SK-N-SH (cell line): ENCODE results near the gene CIB4. TPM values are rescaled to one million over a fixed set of nuclear protein-coding genes. Genes with fewer than 3 reads are reported as not detected.

Source experiments
- CTCF ChIA-PET: fragments of 300-600, 350-600 bp; formaldehyde crosslinking; extraction: SDS; loops from one replicate; lab custom pipeline; 2021; lab: Yijun Ruan, JAX
- POLR2A ChIA-PET: fragments of 350-600 bp; sonication (Branson Sonifier 250); formaldehyde crosslinking; extraction: SDS; loops from one replicate; lab custom pipeline; 2020; ENCODE audit warnings: antibody characterized with exemption, inconsistent platforms; lab: Yijun Ruan, JAX
- DNase-seq: peaks from one replicate; pipeline ENCODE4 v3.0.0; 2012
- H2AFZ ChIP-seq: fragments of 200-600 bp; sonication (generic); 2 replicates; pipeline ENCODE4 v1.8.1; 2016; ENCODE audit warnings: antibody characterized with exemption, mild to moderate bottlenecking, low read depth
- H3F3A ChIP-seq: fragments of 200-600 bp; sonication (generic); replicated peaks from 2 replicates; pipeline ENCODE3; 2016; ENCODE audit warnings: antibody characterized with exemption, mild to moderate bottlenecking; ENCODE audit not compliant: insufficient read depth
- H3K27ac ChIP-seq, 2 experiments: fragments of 200-500 bp in 1 of 2; fragments of 200-600 bp in 1 of 2; sonication (Bioruptor generic) in 1 of 2; sonication (generic), shearing (Covaris generic) in 1 of 2; 2 replicates each; pipeline versions ENCODE4 v1.5.1 to v1.6.1; 2014 to 2016; ENCODE audit warnings: low read depth in 2 of 2, inconsistent platforms in 1 of 2, low read length in 1 of 2, mild to moderate bottlenecking in 1 of 2, mixed read lengths in 1 of 2
- H3K27me3 ChIP-seq: fragments of 200-600 bp; sonication (generic), shearing (Covaris generic); 2 replicates; pipeline ENCODE4 v1.6.1; 2016; ENCODE audit warnings: mixed run types; ENCODE audit not compliant: insufficient read depth
- H3K36me3 ChIP-seq, 2 experiments: fragments of 200-500 bp in 1 of 2; fragments of 200-600 bp in 1 of 2; sonication (Bioruptor generic) in 1 of 2; sonication (generic) in 1 of 2; replicated peaks in 1 of 2; 2 replicates each; pipeline versions ENCODE3 to v1.5.1; 2014 to 2016; ENCODE audit warnings: low read length in 1 of 2, mild to moderate bottlenecking in 1 of 2; ENCODE audit not compliant: insufficient read depth in 2 of 2, control insufficient read depth in 1 of 2
- H3K4me1 ChIP-seq, 2 experiments: fragments of 200-500 bp in 1 of 2; fragments of 200-600 bp in 1 of 2; sonication (Bioruptor generic) in 1 of 2; sonication (generic), shearing (Covaris generic) in 1 of 2; 2 replicates each; pipeline versions ENCODE4 v1.5.1 to v1.6.1; 2014 to 2016; ENCODE audit warnings: low read depth in 1 of 2, low read length in 1 of 2, mixed run types in 1 of 2; ENCODE audit not compliant: insufficient read depth in 2 of 2, control insufficient read depth in 1 of 2
- H3K4me2 ChIP-seq: fragments of 200-600 bp; sonication (generic), shearing (Covaris generic); 2 replicates; pipeline ENCODE4 v1.6.1; 2017; ENCODE audit warnings: mixed run types
- H3K4me3 ChIP-seq, 2 experiments: fragments of 200-500 bp in 1 of 2; fragments of 200-600 bp in 1 of 2; sonication (Bioruptor generic) in 1 of 2; sonication (generic), shearing (Covaris generic) in 1 of 2; 2 replicates each; pipeline versions ENCODE4 v1.5.1 to v1.8.1; 2014 to 2016; ENCODE audit warnings: low read depth in 2 of 2, inconsistent platforms in 1 of 2, low read length in 1 of 2, mild to moderate bottlenecking in 1 of 2, mixed read lengths in 1 of 2, moderate library complexity in 1 of 2
- H3K79me2 ChIP-seq: fragments of 200-600 bp; sonication (generic); 2 replicates; pipeline ENCODE4 v1.8.1; 2017; ENCODE audit warnings: mild to moderate bottlenecking; ENCODE audit not compliant: insufficient read depth
- H3K9ac ChIP-seq: fragments of 200-600 bp; sonication (generic); 2 replicates; pipeline ENCODE4 v1.6.1; 2017; ENCODE audit warnings: mixed run types
- H3K9me2 ChIP-seq: fragments of 200-600 bp; sonication (generic); 2 replicates; pipeline ENCODE4 v1.6.1; 2017; ENCODE audit warnings: mixed run types
- H3K9me3 ChIP-seq: fragments of 200-600 bp; sonication (generic); 2 replicates; pipeline ENCODE4 v1.6.1; 2017; ENCODE audit warnings: mixed run types, mild to moderate bottlenecking, moderate library complexity
- H4K20me1 ChIP-seq: fragments of 200-600 bp; sonication (generic); 2 replicates; pipeline ENCODE4 v1.6.1; 2017; ENCODE audit warnings: mild to moderate bottlenecking, mixed run types; ENCODE audit not compliant: insufficient read depth
- CHD2 ChIP-seq: fragments of 150-350 bp; IDR thresholded peaks from 2 replicates; pipeline ENCODE4 v1.6.1; 2018; ENCODE audit warnings: low read length; ENCODE audit not compliant: partially characterized antibody
- EP300 ChIP-seq, 2 experiments: IDR thresholded peaks; 2 replicates each; pipeline versions ENCODE4 v1.4.0 to v1.6.1; 2012; ENCODE audit warnings: borderline replicate concordance in 1 of 2, low read depth in 1 of 2, low read length in 1 of 2
- FOXJ3 ChIP-seq: sonication (generic); formaldehyde crosslinking; IDR thresholded peaks from 2 replicates; pipeline ENCODE4 v1.5.1; 2020; ENCODE audit warnings: mild to moderate bottlenecking, missing genetic modification reagents
- GATA2 ChIP-seq: sonication (generic); formaldehyde crosslinking; IDR thresholded peaks from 2 replicates; pipeline ENCODE4 v1.5.0; 2020; ENCODE audit warnings: mild to moderate bottlenecking, missing genetic modification reagents
- JUND ChIP-seq: IDR thresholded peaks from 2 replicates; pipeline ENCODE4 v1.4.0; 2012
- MEF2A ChIP-seq: IDR thresholded peaks from 2 replicates; pipeline ENCODE4 v1.4.0; 2012; ENCODE audit warnings: low read depth, borderline replicate concordance
- MXI1 ChIP-seq: IDR thresholded peaks from 2 replicates; pipeline ENCODE4 v1.6.1; 2012; ENCODE audit warnings: mild to moderate bottlenecking, low read depth, low read length, improper control_type of control experiment
- POLR2AphosphoS5 ChIP-seq: IDR thresholded peaks from 2 replicates; pipeline ENCODE4 v1.6.1; 2012; ENCODE audit warnings: low read depth, low read length
- RAD21 ChIP-seq: IDR thresholded peaks from 2 replicates; pipeline ENCODE4 v1.6.1; 2012; ENCODE audit warnings: mild to moderate bottlenecking, low read length
- RCOR1 ChIP-seq: fragments of 150-350 bp; IDR thresholded peaks from 2 replicates; pipeline ENCODE4 v1.6.1; 2017; ENCODE audit warnings: antibody characterized with exemption, low read length
- RFX5 ChIP-seq: IDR thresholded peaks from 2 replicates; pipeline ENCODE4 v1.6.1; 2012; ENCODE audit warnings: mild to moderate bottlenecking, improper control_type of control experiment, low read length
- RXRA ChIP-seq: IDR thresholded peaks from 2 replicates; pipeline ENCODE4 v1.4.0; 2012; ENCODE audit warnings: low read depth, mild to moderate bottlenecking, borderline replicate concordance
- SMC3 ChIP-seq: IDR thresholded peaks from 2 replicates; pipeline ENCODE4 v1.6.1; 2012; ENCODE audit warnings: low read depth, low read length, improper control_type of control experiment
- WGBS: methylation state at CpG from one replicate; pipeline ENCODE4 v1.1.6; 2017; ENCODE audit warnings: low lambda C conversion rate; 5-methylcytosine and 5-hydroxymethylcytosine counted together
- polyA plus RNA-seq, 3 experiments: library from polyadenylated mRNA; depleted of rRNA; stranded (reverse); fragments of >200 nt; gene quantifications; 2 replicates each; pipeline ENCODE4 v1.2.3, GENCODE V29; 2012
- TF ChIP-seq, protein P1 (sequence below): IDR thresholded peaks from 2 replicates; pipeline ENCODE4 v1.6.1; 2012; ENCODE audit warnings: mild to moderate bottlenecking, low read depth, low read length, moderate library complexity
- TF ChIP-seq, protein P2 (sequence below): fragments of 200-600 bp; sonication (generic); IDR thresholded peaks from 2 replicates; pipeline ENCODE4 v1.6.1; 2017; ENCODE audit warnings: antibody characterized with exemption, mild to moderate bottlenecking, moderate library complexity
- TF ChIP-seq, protein P3 (sequence below): IDR thresholded peaks from 2 replicates; pipeline ENCODE4; 2012
- TF ChIP-seq, protein P4 (sequence below): IDR thresholded peaks from 2 replicates; pipeline ENCODE4 v1.4.0; 2012; ENCODE audit warnings: low read depth, borderline replicate concordance
- TF ChIP-seq, protein P5 (sequence below): IDR thresholded peaks from 2 replicates; pipeline ENCODE4 v1.4.0; 2012; ENCODE audit warnings: low read depth, borderline replicate concordance

Gene CIB4
- polyA plus RNA-seq, 1 of the 3 experiments (the other 2 are of a cell fraction), result not detected

DNA sequence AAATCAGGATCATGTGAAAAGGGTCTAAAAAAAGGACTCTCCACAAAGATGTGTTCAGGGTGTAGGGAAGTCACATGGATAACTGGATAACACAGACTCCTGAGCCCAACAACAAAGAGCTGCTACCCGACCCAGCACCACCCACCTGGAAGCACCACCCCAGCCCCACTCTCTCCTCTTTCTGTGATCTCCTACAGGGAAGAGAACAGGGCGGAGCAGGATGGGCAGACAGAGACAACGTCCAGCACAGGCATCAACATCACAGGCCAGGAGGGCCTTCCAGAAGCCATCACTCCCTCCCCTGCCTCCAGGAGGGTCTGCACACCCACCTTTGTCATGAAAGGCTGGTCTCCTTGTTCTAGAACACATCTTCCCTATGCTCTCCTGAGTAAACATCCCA, 1.3 kb upstream of the CIB4 start:
- H3K9me3 ChIP-seq, result no peaks in the 10 kb centered on the region
- ChIA-PET CTCF (interaction anchor here (1.7 to 1.9 kb wide), 2 partner anchors 29 to 103 kb away, joined by 4 to 7 read pairs; no protein-coding TSS in a partner anchor), POLR2A (no interaction called here)
- DNase-seq, result no peak
- H3K27ac ChIP-seq, result no peak overlapping the region
- WGBS, result 54% methylated on average over 3 of the region's 3 CpGs
- H3K4me1 ChIP-seq, result peaks cover 0 to 11% of the 10 kb centered on the region in 2 experiments; a peak in 1 of 4 replicates
- H3F3A ChIP-seq, result no peaks in the 10 kb centered on the region
- no peaks in the 10 kb centered on the region for H3K36me3 ChIP-seq
- no peaks in the 10 kb centered on the region for H4K20me1 ChIP-seq
- no peak overlapping the region for H3K4me3 ChIP-seq
- no peaks in the 10 kb centered on the region for H3K9me2 ChIP-seq
- no peak overlapping the region for H3K4me2 ChIP-seq
- TF ChIP-seq, protein P1, sequence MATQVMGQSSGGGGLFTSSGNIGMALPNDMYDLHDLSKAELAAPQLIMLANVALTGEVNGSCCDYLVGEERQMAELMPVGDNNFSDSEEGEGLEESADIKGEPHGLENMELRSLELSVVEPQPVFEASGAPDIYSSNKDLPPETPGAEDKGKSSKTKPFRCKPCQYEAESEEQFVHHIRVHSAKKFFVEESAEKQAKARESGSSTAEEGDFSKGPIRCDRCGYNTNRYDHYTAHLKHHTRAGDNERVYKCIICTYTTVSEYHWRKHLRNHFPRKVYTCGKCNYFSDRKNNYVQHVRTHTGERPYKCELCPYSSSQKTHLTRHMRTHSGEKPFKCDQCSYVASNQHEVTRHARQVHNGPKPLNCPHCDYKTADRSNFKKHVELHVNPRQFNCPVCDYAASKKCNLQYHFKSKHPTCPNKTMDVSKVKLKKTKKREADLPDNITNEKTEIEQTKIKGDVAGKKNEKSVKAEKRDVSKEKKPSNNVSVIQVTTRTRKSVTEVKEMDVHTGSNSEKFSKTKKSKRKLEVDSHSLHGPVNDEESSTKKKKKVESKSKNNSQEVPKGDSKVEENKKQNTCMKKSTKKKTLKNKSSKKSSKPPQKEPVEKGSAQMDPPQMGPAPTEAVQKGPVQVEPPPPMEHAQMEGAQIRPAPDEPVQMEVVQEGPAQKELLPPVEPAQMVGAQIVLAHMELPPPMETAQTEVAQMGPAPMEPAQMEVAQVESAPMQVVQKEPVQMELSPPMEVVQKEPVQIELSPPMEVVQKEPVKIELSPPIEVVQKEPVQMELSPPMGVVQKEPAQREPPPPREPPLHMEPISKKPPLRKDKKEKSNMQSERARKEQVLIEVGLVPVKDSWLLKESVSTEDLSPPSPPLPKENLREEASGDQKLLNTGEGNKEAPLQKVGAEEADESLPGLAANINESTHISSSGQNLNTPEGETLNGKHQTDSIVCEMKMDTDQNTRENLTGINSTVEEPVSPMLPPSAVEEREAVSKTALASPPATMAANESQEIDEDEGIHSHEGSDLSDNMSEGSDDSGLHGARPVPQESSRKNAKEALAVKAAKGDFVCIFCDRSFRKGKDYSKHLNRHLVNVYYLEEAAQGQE, result no peak
- TF ChIP-seq JUND, result no peak
- no peak for TF ChIP-seq GATA2
- TF ChIP-seq RXRA, result no peak
- TF ChIP-seq SMC3, result no peak
- TF ChIP-seq RFX5, result no peak
- no peak for TF ChIP-seq EP300 (IDR thresholded peaks at IDR 0.05; ENCODE audit: borderline replicate concordance in 1 of 2, low read depth in 1 of 2, low read length in 1 of 2)
- TF ChIP-seq, protein P2, sequence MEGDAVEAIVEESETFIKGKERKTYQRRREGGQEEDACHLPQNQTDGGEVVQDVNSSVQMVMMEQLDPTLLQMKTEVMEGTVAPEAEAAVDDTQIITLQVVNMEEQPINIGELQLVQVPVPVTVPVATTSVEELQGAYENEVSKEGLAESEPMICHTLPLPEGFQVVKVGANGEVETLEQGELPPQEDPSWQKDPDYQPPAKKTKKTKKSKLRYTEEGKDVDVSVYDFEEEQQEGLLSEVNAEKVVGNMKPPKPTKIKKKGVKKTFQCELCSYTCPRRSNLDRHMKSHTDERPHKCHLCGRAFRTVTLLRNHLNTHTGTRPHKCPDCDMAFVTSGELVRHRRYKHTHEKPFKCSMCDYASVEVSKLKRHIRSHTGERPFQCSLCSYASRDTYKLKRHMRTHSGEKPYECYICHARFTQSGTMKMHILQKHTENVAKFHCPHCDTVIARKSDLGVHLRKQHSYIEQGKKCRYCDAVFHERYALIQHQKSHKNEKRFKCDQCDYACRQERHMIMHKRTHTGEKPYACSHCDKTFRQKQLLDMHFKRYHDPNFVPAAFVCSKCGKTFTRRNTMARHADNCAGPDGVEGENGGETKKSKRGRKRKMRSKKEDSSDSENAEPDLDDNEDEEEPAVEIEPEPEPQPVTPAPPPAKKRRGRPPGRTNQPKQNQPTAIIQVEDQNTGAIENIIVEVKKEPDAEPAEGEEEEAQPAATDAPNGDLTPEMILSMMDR, result no peak
- TF ChIP-seq POLR2AphosphoS5, result no peak
- TF ChIP-seq, protein P3, sequence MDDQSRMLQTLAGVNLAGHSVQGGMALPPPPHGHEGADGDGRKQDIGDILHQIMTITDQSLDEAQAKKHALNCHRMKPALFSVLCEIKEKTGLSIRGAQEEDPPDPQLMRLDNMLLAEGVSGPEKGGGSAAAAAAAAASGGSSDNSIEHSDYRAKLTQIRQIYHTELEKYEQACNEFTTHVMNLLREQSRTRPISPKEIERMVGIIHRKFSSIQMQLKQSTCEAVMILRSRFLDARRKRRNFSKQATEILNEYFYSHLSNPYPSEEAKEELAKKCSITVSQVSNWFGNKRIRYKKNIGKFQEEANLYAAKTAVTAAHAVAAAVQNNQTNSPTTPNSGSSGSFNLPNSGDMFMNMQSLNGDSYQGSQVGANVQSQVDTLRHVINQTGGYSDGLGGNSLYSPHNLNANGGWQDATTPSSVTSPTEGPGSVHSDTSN, result no peak
- TF ChIP-seq MEF2A, result no peak
- no peak for TF ChIP-seq CHD2
- TF ChIP-seq RCOR1, result no peak
- no peak for TF ChIP-seq RAD21
- TF ChIP-seq, protein P4, sequence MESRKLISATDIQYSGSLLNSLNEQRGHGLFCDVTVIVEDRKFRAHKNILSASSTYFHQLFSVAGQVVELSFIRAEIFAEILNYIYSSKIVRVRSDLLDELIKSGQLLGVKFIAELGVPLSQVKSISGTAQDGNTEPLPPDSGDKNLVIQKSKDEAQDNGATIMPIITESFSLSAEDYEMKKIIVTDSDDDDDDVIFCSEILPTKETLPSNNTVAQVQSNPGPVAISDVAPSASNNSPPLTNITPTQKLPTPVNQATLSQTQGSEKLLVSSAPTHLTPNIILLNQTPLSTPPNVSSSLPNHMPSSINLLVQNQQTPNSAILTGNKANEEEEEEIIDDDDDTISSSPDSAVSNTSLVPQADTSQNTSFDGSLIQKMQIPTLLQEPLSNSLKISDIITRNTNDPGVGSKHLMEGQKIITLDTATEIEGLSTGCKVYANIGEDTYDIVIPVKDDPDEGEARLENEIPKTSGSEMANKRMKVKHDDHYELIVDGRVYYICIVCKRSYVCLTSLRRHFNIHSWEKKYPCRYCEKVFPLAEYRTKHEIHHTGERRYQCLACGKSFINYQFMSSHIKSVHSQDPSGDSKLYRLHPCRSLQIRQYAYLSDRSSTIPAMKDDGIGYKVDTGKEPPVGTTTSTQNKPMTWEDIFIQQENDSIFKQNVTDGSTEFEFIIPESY, result no peak
- TF ChIP-seq, protein P5, sequence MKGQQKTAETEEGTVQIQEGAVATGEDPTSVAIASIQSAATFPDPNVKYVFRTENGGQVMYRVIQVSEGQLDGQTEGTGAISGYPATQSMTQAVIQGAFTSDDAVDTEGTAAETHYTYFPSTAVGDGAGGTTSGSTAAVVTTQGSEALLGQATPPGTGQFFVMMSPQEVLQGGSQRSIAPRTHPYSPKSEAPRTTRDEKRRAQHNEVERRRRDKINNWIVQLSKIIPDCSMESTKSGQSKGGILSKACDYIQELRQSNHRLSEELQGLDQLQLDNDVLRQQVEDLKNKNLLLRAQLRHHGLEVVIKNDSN, result no peak
- TF ChIP-seq MXI1, result no peak
- no peak for TF ChIP-seq FOXJ3
- H3K79me2 ChIP-seq, result no peaks in the 10 kb centered on the region
- no peak overlapping the region for H3K9ac ChIP-seq
- H3K27me3 ChIP-seq, result peaks cover 35% of the 10 kb centered on the region; the same call in 1 of the 2 replicates
- no peak overlapping the region for H2AFZ ChIP-seq
